IPS-20b (cell line): ENCODE data around the gene GAL3ST2.

Experiments
- H3K27ac ChIP-seq: one replicate; pipeline ENCODE4 v1.5.1; 2013; ENCODE audit warnings: low read length
- H3K27me3 ChIP-seq: 2 replicates; pipeline ENCODE4 v1.6.1; 2013; ENCODE audit warnings: mild to moderate bottlenecking, low read length, inconsistent platforms; ENCODE audit not compliant: insufficient read depth
- H3K36me3 ChIP-seq: 2 replicates; pipeline ENCODE4 v1.6.1; 2013; ENCODE audit warnings: low read depth, mild to moderate bottlenecking, inconsistent platforms, low read length, moderate library complexity; ENCODE audit not compliant: insufficient read depth
- H3K4me1 ChIP-seq: 2 replicates; pipeline ENCODE4 v1.6.1; 2013; ENCODE audit warnings: mild to moderate bottlenecking, control low read depth, inconsistent platforms, low read length, moderate library complexity; ENCODE audit not compliant: insufficient read depth
- H3K4me3 ChIP-seq: 2 replicates; pipeline ENCODE4 v1.5.1; 2013; ENCODE audit warnings: mild to moderate bottlenecking, low read length, inconsistent platforms
- H3K9ac ChIP-seq: 2 replicates; pipeline ENCODE4 v1.6.1; 2013; ENCODE audit warnings: low read depth, mild to moderate bottlenecking, inconsistent platforms, low read length, moderate library complexity
- H3K9me3 ChIP-seq: 2 replicates; pipeline ENCODE4 v1.6.1; 2013; ENCODE audit warnings: mild to moderate bottlenecking, low read depth, low read length, inconsistent platforms; ENCODE audit not compliant: insufficient read depth

The GAL3ST2 gene

GRCh38 chr2:241852116-241852980 lies 75.7 kb downstream of the GAL3ST2 start:
- no peaks in the 10 kb centered on the region for H3K4me1 ChIP-seq
- H3K4me3 ChIP-seq = no peak overlapping the region
- H3K36me3 ChIP-seq = no peaks in the 10 kb centered on the region
- no peak overlapping the region for H3K27ac ChIP-seq
- H3K9me3 ChIP-seq = no peaks in the 10 kb centered on the region
- H3K9ac ChIP-seq = no peak overlapping the region
- no peaks in the 10 kb centered on the region for H3K27me3 ChIP-seq

- Histone ChIP-seq H3K27ac (no peak overlapping the region), H3K4me3 (no peak overlapping the region), H3K27me3 (no peaks in the 10 kb centered on the region), H3K4me1 (no peaks in the 10 kb centered on the region), H3K9me3 (no peaks in the 10 kb centered on the region), H3K9ac (no peak overlapping the region), H3K36me3 (no peaks in the 10 kb centered on the region)
Measured at GRCh38 chr2:241852981-241853631, 76.5 kb downstream of the GAL3ST2 start.
